Chondrocyte (in vitro differentiated cells): ENCODE measurements around the gene ABCD4. TPM values are rescaled to one million over a fixed set of nuclear protein-coding genes. Genes with fewer than 3 reads are reported as not detected.

Experiments
- DNase-seq: peaks from one replicate; pipeline ENCODE4 v3.0.0; 2021; ENCODE audit warnings: mixed read lengths, low spot score
- H3K27ac Mint-ChIP-seq: one replicate; pipeline ENCODE4 v1.8.0; 2021; ENCODE audit warnings: mild to moderate bottlenecking, moderate library complexity, mixed read lengths; ENCODE audit not compliant: unreplicated experiment
- H3K27me3 Mint-ChIP-seq: 2 replicates; pipeline ENCODE4 v1.8.0; 2021; ENCODE audit warnings: low read depth, mixed read lengths
- H3K36me3 Mint-ChIP-seq: 2 replicates; pipeline ENCODE4 v1.8.0; 2021; ENCODE audit warnings: low read depth, mixed read lengths
- H3K4me1 Mint-ChIP-seq: 2 replicates; pipeline ENCODE4 v1.8.0; 2021; ENCODE audit warnings: low read depth, mild to moderate bottlenecking, mixed read lengths
- H3K4me3 Mint-ChIP-seq: one replicate; pipeline ENCODE4 v1.8.0; 2021; ENCODE audit warnings: mild to moderate bottlenecking, moderate library complexity, mixed read lengths; ENCODE audit not compliant: unreplicated experiment
- H3K9me3 Mint-ChIP-seq: 2 replicates; pipeline ENCODE4 v1.8.0; 2021; ENCODE audit warnings: low read depth, mixed read lengths
- total RNA-seq: library from RNA; stranded (reverse); gene quantifications from 3 replicates; pipeline ENCODE4 v1.2.1, GENCODE V29; 2021
- TF ChIP-seq, protein P1 (sequence below): fragments of 200-600 bp; sonication (generic); IDR thresholded peaks from 2 replicates; pipeline ENCODE4 v1.5.0; 2021; ENCODE audit warnings: antibody characterized with exemption, mild to moderate bottlenecking, moderate library complexity

ABCD4 gene
- total RNA-seq, 1 donor from 2014 or later = 34.7 TPM

DNA sequence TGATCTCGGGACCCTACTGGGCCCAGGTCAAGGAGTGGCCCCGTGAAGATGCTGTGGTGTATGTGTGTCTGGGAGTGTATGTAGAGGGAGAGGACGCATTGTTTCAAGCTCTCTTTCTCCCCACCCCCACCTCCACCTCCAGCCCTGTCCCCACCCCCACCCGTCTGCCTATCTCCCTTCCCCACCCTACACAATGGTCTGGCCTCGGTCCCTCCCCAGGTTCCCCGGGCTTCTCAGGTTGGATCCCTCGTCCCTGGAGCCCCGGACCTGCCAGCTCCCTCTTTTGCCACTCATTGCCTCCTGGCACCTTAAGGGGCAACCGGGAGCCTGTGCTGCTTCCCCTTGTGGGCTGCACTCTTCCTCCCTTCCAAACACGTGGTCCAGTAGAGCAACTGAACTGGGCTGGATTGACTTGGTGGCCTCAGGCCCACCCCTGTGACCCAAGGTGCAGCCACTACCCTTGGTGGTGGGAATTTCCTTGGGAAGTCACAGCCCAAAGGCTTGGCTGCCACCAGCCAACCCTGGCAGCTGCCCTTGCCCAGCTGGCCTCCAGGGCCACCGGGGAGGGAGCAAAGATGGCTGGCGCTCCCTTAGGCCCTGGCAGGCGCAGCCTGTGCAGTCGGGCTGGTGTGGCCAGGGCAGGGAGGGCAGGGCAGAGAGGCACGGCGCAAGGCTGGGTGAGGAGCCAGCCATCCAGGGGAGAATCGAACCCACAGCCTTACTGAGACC is 46.2 kb upstream of the ABCD4 start:
- TF ChIP-seq, protein P1, sequence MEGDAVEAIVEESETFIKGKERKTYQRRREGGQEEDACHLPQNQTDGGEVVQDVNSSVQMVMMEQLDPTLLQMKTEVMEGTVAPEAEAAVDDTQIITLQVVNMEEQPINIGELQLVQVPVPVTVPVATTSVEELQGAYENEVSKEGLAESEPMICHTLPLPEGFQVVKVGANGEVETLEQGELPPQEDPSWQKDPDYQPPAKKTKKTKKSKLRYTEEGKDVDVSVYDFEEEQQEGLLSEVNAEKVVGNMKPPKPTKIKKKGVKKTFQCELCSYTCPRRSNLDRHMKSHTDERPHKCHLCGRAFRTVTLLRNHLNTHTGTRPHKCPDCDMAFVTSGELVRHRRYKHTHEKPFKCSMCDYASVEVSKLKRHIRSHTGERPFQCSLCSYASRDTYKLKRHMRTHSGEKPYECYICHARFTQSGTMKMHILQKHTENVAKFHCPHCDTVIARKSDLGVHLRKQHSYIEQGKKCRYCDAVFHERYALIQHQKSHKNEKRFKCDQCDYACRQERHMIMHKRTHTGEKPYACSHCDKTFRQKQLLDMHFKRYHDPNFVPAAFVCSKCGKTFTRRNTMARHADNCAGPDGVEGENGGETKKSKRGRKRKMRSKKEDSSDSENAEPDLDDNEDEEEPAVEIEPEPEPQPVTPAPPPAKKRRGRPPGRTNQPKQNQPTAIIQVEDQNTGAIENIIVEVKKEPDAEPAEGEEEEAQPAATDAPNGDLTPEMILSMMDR = no peak
- Mint-ChIP-seq H3K27ac (no peak overlapping the region), H3K4me3 (no peak overlapping the region)

DNA sequence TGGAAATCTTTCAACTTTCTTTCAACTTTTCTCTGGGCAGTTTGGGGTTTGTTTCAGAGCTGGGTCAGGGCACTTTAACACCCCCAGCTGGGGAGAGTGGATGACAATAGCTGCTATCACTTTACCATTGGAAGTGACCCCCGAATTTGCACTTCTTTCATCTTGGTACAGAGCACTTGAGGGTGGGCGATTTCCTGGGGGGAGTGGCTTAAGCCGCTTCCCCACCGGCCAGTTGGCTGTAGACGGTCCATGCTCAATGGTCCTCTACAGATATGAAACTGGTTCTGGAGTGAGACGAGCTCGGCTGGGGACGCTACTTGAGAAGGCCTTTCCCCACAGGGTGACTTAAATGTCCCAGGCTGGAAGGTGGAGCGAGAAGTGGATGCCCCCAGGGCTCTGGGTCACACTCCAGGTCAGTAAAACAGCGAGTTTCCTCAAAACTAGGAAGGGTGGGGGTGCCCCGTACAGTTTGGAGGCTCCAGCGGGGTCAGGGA is 45.6 kb upstream of the ABCD4 start, which contains the start of gene VRTN:
VRTN (plus strand) TSS at position 231 of the 494 bp plus-strand sequence. CDS start 8,313 bp downstream, outside the sequence.
- no peaks in the 10 kb centered on the region for H3K36me3 Mint-ChIP-seq
- no peak within 1 kb of the TSS for H3K27ac Mint-ChIP-seq
- H3K9me3 Mint-ChIP-seq = no peaks in the 10 kb centered on the region
- H3K4me3 Mint-ChIP-seq = no peak within 1 kb of the TSS
- peaks cover 4% of the 10 kb centered on the region for H3K4me1 Mint-ChIP-seq
- peaks cover 42% of the 10 kb centered on the region for H3K27me3 Mint-ChIP-seq
- TF ChIP-seq, protein P1 = no peak
- peak; percentile 53 for DNase-seq

More for the DNA sequence above, 46.2 kb upstream of the ABCD4 start:
- H3K4me1 Mint-ChIP-seq = peaks cover 4% of the 10 kb centered on the region
- H3K27me3 Mint-ChIP-seq = peaks cover 39% of the 10 kb centered on the region
- no peaks in the 10 kb centered on the region for H3K9me3 Mint-ChIP-seq
- DNase-seq = peak; percentile 61
- H3K36me3 Mint-ChIP-seq = no peaks in the 10 kb centered on the region

DNA sequence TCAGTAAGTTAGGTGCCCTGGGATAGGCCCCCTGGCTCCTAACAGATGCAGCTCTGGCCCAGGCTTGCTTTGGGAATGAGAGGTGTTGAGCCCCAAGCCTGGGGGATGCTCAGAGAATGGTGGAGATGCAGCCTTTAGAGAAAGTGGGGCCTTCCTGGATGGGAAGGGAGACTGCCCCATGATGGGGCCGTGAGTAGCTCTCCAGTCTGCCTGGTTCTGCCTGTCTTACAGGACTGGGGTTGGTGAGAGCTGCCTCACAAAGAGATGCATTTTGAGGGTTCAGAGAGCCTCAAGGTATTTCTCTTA is 45.0 kb upstream of the ABCD4 start:
- H3K27ac Mint-ChIP-seq = no peak overlapping the region
- H3K36me3 Mint-ChIP-seq = no peaks in the 10 kb centered on the region
- DNase-seq = peak; percentile 47
- TF ChIP-seq, protein P1 = no peak
- peaks cover 4% of the 10 kb centered on the region for H3K4me1 Mint-ChIP-seq
- peaks cover 40% of the 10 kb centered on the region for H3K27me3 Mint-ChIP-seq
- no peak overlapping the region for H3K4me3 Mint-ChIP-seq
- H3K9me3 Mint-ChIP-seq = no peaks in the 10 kb centered on the region

DNA sequence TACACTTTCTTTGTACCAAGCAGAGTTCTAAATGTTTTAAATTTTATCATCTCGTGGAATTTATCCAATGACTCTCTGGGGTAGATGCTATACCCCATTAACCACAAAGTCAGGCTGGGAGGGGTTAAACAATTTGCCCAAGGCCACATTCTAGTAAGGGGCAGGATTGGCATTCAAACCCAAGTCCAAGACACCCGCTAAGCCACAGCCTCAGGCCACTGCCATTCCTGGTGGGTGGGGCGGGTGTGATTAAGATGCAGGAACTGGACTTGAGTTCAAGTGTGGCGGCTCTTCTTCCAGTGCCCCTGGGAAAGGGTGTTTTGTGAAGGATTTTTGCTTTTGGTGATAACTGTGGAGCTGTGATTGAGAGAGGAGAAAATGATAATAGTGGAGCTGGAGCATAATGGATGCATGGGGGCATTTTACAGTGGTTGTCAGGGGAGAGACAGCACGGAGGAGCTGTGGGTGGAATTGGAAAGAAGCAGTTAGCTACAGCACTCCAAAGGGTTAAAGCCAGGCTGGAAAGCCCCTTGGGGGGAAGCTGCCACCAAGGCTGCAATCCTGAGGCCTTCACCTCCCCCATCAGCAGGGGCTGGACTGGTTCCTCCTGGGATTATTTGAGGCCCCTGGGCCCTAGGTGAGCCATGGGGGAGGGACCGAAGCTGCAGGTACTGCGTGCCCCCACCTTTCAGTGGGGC is 44.5 kb upstream of the ABCD4 start:
- no peaks in the 10 kb centered on the region for H3K36me3 Mint-ChIP-seq
- peaks cover 35% of the 10 kb centered on the region for H3K27me3 Mint-ChIP-seq
- H3K9me3 Mint-ChIP-seq = no peaks in the 10 kb centered on the region
- TF ChIP-seq, protein P1 = no peak
- DNase-seq = peak; percentile 20
- H3K27ac Mint-ChIP-seq = no peak overlapping the region
- H3K4me1 Mint-ChIP-seq = peaks cover 4% of the 10 kb centered on the region
- H3K4me3 Mint-ChIP-seq = no peak overlapping the region

DNA sequence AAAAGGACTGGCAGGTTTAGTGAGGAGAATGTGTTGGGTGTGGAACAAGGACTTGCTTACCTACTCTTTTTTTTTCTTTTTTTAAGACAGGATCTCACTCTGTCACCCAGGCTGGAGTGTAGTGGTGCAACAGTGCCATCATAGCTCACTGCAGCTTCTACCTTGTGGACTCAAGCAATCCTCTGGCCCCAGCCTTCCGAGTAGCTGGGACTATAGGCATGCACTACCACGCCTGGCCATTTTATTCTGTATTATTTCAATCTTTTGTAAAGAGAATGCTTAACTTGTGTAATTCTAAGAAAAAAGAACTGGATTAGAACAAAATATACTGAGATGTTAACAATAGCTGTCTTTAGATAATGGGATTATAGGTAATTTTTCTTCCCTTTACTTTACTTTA is 43.6 kb upstream of the ABCD4 start:
- no peak overlapping the region for H3K27ac Mint-ChIP-seq

More for the DNA sequence above, 43.6 kb upstream of the ABCD4 start:
- H3K4me1 Mint-ChIP-seq = peaks cover 4% of the 10 kb centered on the region
- no peaks in the 10 kb centered on the region for H3K36me3 Mint-ChIP-seq
- TF ChIP-seq, protein P1 = no peak
- H3K9me3 Mint-ChIP-seq = no peaks in the 10 kb centered on the region
- no peak overlapping the region for H3K4me3 Mint-ChIP-seq
- peak; percentile 19 for DNase-seq
- peaks cover 31% of the 10 kb centered on the region for H3K27me3 Mint-ChIP-seq
